H9 (cell line): ENCODE measurements around the gene ZDHHC23. TPM values are rescaled to one million over a fixed set of nuclear protein-coding genes. Genes with fewer than 3 reads are reported as not detected.

Experiments
- DNase-seq: peaks from one replicate; pipeline ENCODE4 v3.0.0-alpha.2; 2017
- H2AFZ ChIP-seq: one replicate; pipeline ENCODE4 v1.6.1; 2013; ENCODE audit warnings: mild to moderate bottlenecking, low read length, control low read depth, moderate library complexity
- H2AK5ac ChIP-seq: 2 replicates; pipeline ENCODE4 v1.6.1; 2013; ENCODE audit warnings: low read length, control low read depth, mixed read lengths; ENCODE audit not compliant: insufficient read length
- H2BK120ac ChIP-seq: one replicate; pipeline ENCODE4 v1.6.1; 2013; ENCODE audit warnings: low read depth, mild to moderate bottlenecking, low read length, control low read depth, inconsistent platforms; ENCODE audit not compliant: poor library complexity, severe bottlenecking
- H2BK12ac ChIP-seq: 2 replicates; pipeline ENCODE4 v1.6.1; 2013; ENCODE audit warnings: low read length, control low read depth, mixed read lengths, low read depth; ENCODE audit not compliant: insufficient read length
- H2BK15ac ChIP-seq: 2 replicates; pipeline ENCODE4 v1.6.1; 2013; ENCODE audit warnings: low read depth, low read length, control low read depth
- H2BK20ac ChIP-seq: one replicate; pipeline ENCODE4 v1.6.1; 2013; ENCODE audit warnings: low read depth, mild to moderate bottlenecking, low read length, control low read depth, inconsistent platforms; ENCODE audit not compliant: poor library complexity, severe bottlenecking
- H2BK5ac ChIP-seq: 2 replicates; pipeline ENCODE4 v1.6.1; 2013; ENCODE audit warnings: low read length, control low read depth, mixed read lengths; ENCODE audit not compliant: insufficient read length
- H3K14ac ChIP-seq: 2 replicates; pipeline ENCODE4 v1.6.1; 2013; ENCODE audit warnings: low read length, control low read depth; ENCODE audit not compliant: insufficient read depth
- H3K18ac ChIP-seq: 2 replicates; pipeline ENCODE4 v1.6.1; 2013; ENCODE audit warnings: low read depth, mild to moderate bottlenecking, mixed read lengths, low read length, control low read depth; ENCODE audit not compliant: insufficient read length
- H3K23ac ChIP-seq: 2 replicates; pipeline ENCODE4 v1.6.1; 2013; ENCODE audit warnings: low read length, control low read depth, mixed read lengths, low read depth; ENCODE audit not compliant: insufficient read length
- H3K23me2 ChIP-seq: 2 replicates; pipeline ENCODE4 v1.6.1; 2013; ENCODE audit warnings: low read depth, mild to moderate bottlenecking, mixed read lengths, low read length, control low read depth; ENCODE audit not compliant: insufficient read length, poor library complexity, severe bottlenecking
- H3K27ac ChIP-seq: 2 replicates; pipeline ENCODE4 v1.5.1; 2013; ENCODE audit warnings: low read length, control low read depth, mixed read lengths, low read depth; ENCODE audit not compliant: insufficient read length
- H3K27me3 ChIP-seq: 2 replicates; pipeline ENCODE4 v1.6.1; 2013; ENCODE audit warnings: low read length, control low read depth, inconsistent platforms; ENCODE audit not compliant: insufficient read depth
- H3K4ac ChIP-seq: 2 replicates; pipeline ENCODE4 v1.6.1; 2013; ENCODE audit warnings: low read depth, mild to moderate bottlenecking, control low read depth, inconsistent platforms, low read length, moderate library complexity
- H3K4me1 ChIP-seq: 2 replicates; pipeline ENCODE4 v1.6.1; 2013; ENCODE audit warnings: low read length, control low read depth, inconsistent platforms; ENCODE audit not compliant: insufficient read depth
- H3K4me2 ChIP-seq: 2 replicates; pipeline ENCODE4 v1.6.1; 2013; ENCODE audit warnings: low read length, control low read depth, mixed read lengths; ENCODE audit not compliant: insufficient read length, insufficient read depth
- H3K56ac ChIP-seq: 2 replicates; pipeline ENCODE4 v1.6.1; 2013; ENCODE audit warnings: low read depth, mild to moderate bottlenecking, mixed read lengths, low read length, control low read depth; ENCODE audit not compliant: insufficient read length
- H3K79me1 ChIP-seq: 2 replicates; pipeline ENCODE4 v1.6.1; 2013; ENCODE audit warnings: low read depth, mild to moderate bottlenecking, moderate library complexity, low read length, control low read depth, inconsistent platforms; ENCODE audit not compliant: insufficient read depth, poor library complexity, severe bottlenecking
- H3K79me2 ChIP-seq: 2 replicates; pipeline ENCODE4 v1.6.1; 2013; ENCODE audit warnings: low read length, control low read depth, inconsistent platforms; ENCODE audit not compliant: insufficient read depth
- H3K9ac ChIP-seq: 2 replicates; pipeline ENCODE4 v1.6.1; 2013; ENCODE audit warnings: low read length, control low read depth, mixed read lengths; ENCODE audit not compliant: insufficient read length; ENCODE audit errors: extremely low read depth
- H3K9me3 ChIP-seq: one replicate; pipeline ENCODE4 v1.6.1; 2013; ENCODE audit warnings: low read depth, low read length, inconsistent platforms; ENCODE audit not compliant: control insufficient read depth
- H3T11ph ChIP-seq: one replicate; pipeline ENCODE4 v1.6.1; 2013; ENCODE audit warnings: mild to moderate bottlenecking, low read length, control low read depth, inconsistent platforms
- H4K20me1 ChIP-seq: one replicate; pipeline ENCODE4 v1.6.1; 2013; ENCODE audit not compliant: control insufficient read depth, insufficient read length, insufficient read depth
- H4K5ac ChIP-seq: 2 replicates; pipeline ENCODE4 v1.6.1; 2013; ENCODE audit warnings: low read depth, mild to moderate bottlenecking, mixed read lengths, low read length, control low read depth; ENCODE audit not compliant: insufficient read length
- H4K8ac ChIP-seq: replicated peaks from 2 replicates; pipeline ENCODE4 v1.6.1; 2013; ENCODE audit warnings: low read length, control low read depth, mixed read lengths, low read depth; ENCODE audit not compliant: insufficient read length
- H4K91ac ChIP-seq: 2 replicates; pipeline ENCODE4 v1.6.1; 2013; ENCODE audit warnings: low read depth, mild to moderate bottlenecking, moderate library complexity, mixed read lengths, low read length, control low read depth; ENCODE audit not compliant: insufficient read length
- H3K27ac Mint-ChIP-seq, 3 experiments: 2 replicates in 2 of 3; 3 replicates in 1 of 3; pipeline ENCODE4 v1.8.0; 2020 to 2021; ENCODE audit warnings: mixed read lengths in 3 of 3, mild to moderate bottlenecking in 1 of 3, moderate library complexity in 1 of 3
- H3K27me3 Mint-ChIP-seq: 2 replicates; pipeline ENCODE4 v1.8.0; 2021; ENCODE audit warnings: low read depth, mild to moderate bottlenecking, moderate library complexity, mixed read lengths
- H3K36me3 Mint-ChIP-seq, 3 experiments: 2 replicates in 2 of 3; 3 replicates in 1 of 3; pipeline ENCODE4 v1.8.0; 2020 to 2021; ENCODE audit warnings: low read depth in 3 of 3, mixed read lengths in 3 of 3; ENCODE audit not compliant: insufficient read depth in 1 of 3
- H3K4me1 Mint-ChIP-seq, 2 experiments: 2 replicates each; pipeline ENCODE4 v1.8.0; 2020; ENCODE audit warnings: mixed read lengths in 2 of 2
- H3K4me3 Mint-ChIP-seq, 2 experiments: 2 replicates in 1 of 2; 3 replicates in 1 of 2; pipeline ENCODE4 v1.8.0; 2020 to 2021; ENCODE audit warnings: mild to moderate bottlenecking in 2 of 2, mixed read lengths in 2 of 2, moderate library complexity in 1 of 2
- H3K9me3 Mint-ChIP-seq, 2 experiments: 2 replicates in 1 of 2; 3 replicates in 1 of 2; pipeline ENCODE4 v1.8.0; 2020; ENCODE audit warnings: mild to moderate bottlenecking in 2 of 2, mixed read lengths in 2 of 2, moderate library complexity in 1 of 2
- WGBS: extraction: QIAGEN DNeasy Blood & Tissue Kit; methylation state at CpG from one replicate; pipeline ENCODE4 v1.1.7; 2013; ENCODE audit warnings: missing lambda C conversion rate, low lambda C conversion rate, mixed read lengths; ENCODE audit not compliant: insufficient read length; ENCODE audit errors: extremely low coverage; 5-methylcytosine and 5-hydroxymethylcytosine counted together
- total RNA-seq: library from RNA; stranded (reverse); gene quantifications from 2 replicates; pipeline ENCODE4 v1.2.1, GENCODE V29; 2021
- TF ChIP-seq, protein P1 (sequence below): fragments of 200-600 bp; sonication (generic); conservative IDR thresholded peaks from 3 replicates; pipeline ENCODE4 v1.8.0; 2021; ENCODE audit warnings: antibody characterized with exemption, mild to moderate bottlenecking

The ZDHHC23 gene
- total RNA-seq, 1 experiment from 2014 or later = 25.2 TPM

DNA sequence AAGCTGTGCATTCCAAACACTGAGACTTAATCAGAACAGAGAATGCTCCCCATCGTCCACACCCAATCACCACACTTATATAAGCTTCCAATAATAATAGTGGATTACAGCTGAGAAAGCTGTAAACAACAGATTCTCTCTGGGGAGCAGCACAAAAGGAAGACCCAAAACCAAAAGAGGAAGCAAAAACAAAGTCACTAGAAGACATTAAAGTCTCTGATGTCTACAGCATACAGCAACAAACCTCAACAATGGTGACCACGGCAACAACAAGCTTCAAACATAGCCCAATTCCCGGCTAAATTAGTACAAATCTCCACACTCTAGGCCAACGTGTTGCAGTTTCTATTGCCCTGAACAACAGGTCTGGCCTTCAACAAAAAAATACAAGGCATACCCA is 37.7 kb downstream of the ZDHHC23 start:
- H3K4me1 Mint-ChIP-seq = peaks cover 3 to 8% of the 10 kb centered on the region in 2 experiments; a peak in 2 of 4 replicates
- Histone ChIP-seq H3K4ac (no peak overlapping the region; the same call in 1 of the 2 replicates), H3T11ph (no peak overlapping the region), H3K18ac (peak overlapping the region; percentile 62), H2AK5ac (no peak overlapping the region), H3K27me3 (no peaks in the 10 kb centered on the region), H4K91ac (peak overlapping the region; percentile 75), H3K27ac (no peak overlapping the region), H3K4me2 (no peak overlapping the region), H2BK20ac (no peak overlapping the region), H2BK15ac (no peak overlapping the region), H2AFZ (no peak overlapping the region), H3K9ac (no peak overlapping the region), H3K56ac (no peak overlapping the region), H4K5ac (no peak overlapping the region), H3K14ac (peak overlapping the region; percentile 78; the same call in 1 of the 2 replicates), H2BK120ac (no peak overlapping the region), H3K79me1 (no peaks in the 10 kb centered on the region), H3K4me1 (no peaks in the 10 kb centered on the region), H2BK12ac (no peak overlapping the region), H3K23ac (no peak overlapping the region), H3K9me3 (no peaks in the 10 kb centered on the region), H2BK5ac (no peak overlapping the region), H4K20me1 (no peaks in the 10 kb centered on the region), H3K23me2 (no peaks in the 10 kb centered on the region), H4K8ac (no peak overlapping the region), H3K79me2 (no peaks in the 10 kb centered on the region)
- TF ChIP-seq, protein P1, sequence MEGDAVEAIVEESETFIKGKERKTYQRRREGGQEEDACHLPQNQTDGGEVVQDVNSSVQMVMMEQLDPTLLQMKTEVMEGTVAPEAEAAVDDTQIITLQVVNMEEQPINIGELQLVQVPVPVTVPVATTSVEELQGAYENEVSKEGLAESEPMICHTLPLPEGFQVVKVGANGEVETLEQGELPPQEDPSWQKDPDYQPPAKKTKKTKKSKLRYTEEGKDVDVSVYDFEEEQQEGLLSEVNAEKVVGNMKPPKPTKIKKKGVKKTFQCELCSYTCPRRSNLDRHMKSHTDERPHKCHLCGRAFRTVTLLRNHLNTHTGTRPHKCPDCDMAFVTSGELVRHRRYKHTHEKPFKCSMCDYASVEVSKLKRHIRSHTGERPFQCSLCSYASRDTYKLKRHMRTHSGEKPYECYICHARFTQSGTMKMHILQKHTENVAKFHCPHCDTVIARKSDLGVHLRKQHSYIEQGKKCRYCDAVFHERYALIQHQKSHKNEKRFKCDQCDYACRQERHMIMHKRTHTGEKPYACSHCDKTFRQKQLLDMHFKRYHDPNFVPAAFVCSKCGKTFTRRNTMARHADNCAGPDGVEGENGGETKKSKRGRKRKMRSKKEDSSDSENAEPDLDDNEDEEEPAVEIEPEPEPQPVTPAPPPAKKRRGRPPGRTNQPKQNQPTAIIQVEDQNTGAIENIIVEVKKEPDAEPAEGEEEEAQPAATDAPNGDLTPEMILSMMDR = no peak
- no CpG with 5 or more reads among the region's 4 CpGs for WGBS
- peaks cover 0 to 5% (median 0%) of the 10 kb centered on the region in 3 experiments; a peak in 1 of 7 replicates for H3K36me3 Mint-ChIP-seq
- no peaks in the 10 kb centered on the region; a peak in 2 of 5 replicates for H3K9me3 Mint-ChIP-seq
- H3K4me3 Mint-ChIP-seq = no peak overlapping the region
- peak overlapping the region in 1 of 3 experiments; percentile 40; a peak in 2 of 7 replicates for H3K27ac Mint-ChIP-seq
- no peaks in the 10 kb centered on the region; the same call in 1 of the 2 replicates for H3K27me3 Mint-ChIP-seq
- DNase-seq = no peak
